ENCODE results near the gene GALNT18. TPM values are rescaled to one million over a fixed set of nuclear protein-coding genes. Genes with fewer than 3 reads are reported as not detected.

Gene GALNT18
- total RNA-seq, 1 donor from 2014 or later, result 19.0 TPM

- intact Hi-C loops (cut with DNase I), result no loop called here
- DNase-seq (ENCODE audit: low spot score), result no peak
- ATAC-seq, result no peak
These were observed 189.0 kb downstream of the GALNT18 start for GRCh38 chr11:11432621-11433319.

- DNase-seq (ENCODE audit: low spot score) (no peak), ATAC-seq (no peak)
- intact Hi-C loops (cut with DNase I), result no loop called here
These were observed 191.4 kb downstream of the GALNT18 start for GRCh38 chr11:11430431-11430830.

- ATAC-seq (no peak), DNase-seq (ENCODE audit: low spot score) (no peak)
- intact Hi-C loops (cut with DNase I), result no loop called here
These were observed 193.1 kb downstream of the GALNT18 start for GRCh38 chr11:11428714-11429113.

DNA sequence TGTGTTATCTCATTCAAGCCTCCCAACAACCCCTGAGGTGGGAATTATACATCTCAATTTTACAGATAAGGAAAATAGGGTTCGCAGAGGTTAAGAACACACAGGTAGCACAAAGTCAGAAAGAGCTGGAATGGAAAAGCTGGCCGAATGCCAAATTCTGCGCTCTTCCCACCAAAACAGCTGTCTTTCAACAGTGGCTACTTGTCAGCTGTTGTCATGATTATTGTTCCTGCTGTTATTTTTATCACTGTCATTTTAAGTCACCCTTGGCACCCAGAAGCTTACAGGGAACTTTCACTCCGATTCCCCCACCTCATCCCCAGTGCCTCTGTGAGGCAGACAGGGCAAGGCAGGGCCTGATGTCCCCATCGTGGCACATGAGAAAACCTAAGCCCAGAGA is 194.3 kb downstream of the GALNT18 start:
- intact Hi-C loops (cut with DNase I), result no loop called here
- ATAC-seq (no peak), DNase-seq (ENCODE audit: low spot score) (no peak)

DNA sequence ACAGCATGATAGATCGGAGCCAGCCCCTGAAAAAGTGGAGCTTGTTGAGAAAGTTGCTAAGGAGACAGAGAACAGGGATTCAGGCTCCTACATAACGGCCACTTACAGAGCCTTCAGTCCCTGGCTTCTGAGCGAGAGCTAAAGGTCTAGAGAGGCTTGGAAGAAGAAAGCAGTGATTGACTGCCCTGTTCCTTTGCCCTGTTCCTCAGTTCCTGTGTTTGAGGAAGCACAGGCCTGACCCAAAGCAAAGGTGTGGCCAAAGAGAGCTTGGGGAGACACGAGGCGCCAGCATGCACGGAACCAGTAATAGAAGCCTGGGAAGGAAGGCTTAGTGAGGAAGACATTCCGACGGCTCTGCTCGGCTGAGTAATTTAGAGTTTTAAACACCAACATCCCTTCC is 194.7 kb downstream of the GALNT18 start:
- DNase-seq (ENCODE audit: low spot score), result no peak
- intact Hi-C loops (cut with DNase I), result no loop called here
- no peak for ATAC-seq

GRCh38 chr11:11426226-11426952 is 195.4 kb downstream of the GALNT18 start:
- no peak for DNase-seq (ENCODE audit: low spot score)
- intact Hi-C loops (cut with DNase I), result no loop called here
- no peak for ATAC-seq

DNA sequence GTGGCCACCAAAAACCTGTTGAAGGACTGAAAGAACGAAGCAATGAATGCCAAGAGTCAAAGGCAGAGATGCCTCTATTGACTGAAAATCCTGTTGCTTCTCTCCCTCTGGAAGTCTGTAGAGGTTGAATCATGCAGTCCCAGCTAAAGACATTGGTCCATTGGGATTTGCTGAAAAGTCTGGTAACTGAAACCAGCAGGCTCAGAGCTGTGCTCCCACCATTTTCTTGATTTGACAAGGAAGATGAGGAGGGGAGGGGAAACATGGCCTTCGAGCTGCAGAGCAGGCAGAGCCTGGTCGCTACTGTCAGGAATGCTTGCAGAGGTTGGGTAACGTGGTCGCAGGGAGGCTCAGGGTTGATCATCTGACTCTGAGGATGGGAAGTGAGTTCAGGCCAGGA is 196.0 kb downstream of the GALNT18 start:
- no peak for DNase-seq (ENCODE audit: low spot score)
- no peak for ATAC-seq
- intact Hi-C loops (cut with DNase I), result no loop called here

DNA sequence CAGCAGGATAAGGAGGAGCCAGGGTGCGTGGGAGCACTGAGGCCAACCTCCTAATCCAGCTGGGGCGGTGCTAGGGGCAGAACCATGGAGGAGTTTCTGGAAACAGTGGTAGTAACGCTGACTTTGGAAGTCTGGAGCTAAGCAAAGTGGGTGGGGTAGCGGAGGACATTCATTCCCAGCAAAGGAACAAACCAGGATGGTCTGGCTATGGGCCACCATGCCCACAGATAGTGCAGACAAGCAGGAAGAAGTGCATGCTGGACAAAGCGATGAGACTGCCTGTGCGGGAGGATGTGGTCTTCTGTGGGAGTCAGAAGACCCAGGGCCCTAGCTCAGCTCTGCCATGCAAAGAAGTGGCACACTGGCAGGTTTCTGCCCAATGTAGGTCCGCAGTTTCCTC is 197.1 kb downstream of the GALNT18 start:
- ATAC-seq (no peak), DNase-seq (ENCODE audit: low spot score) (no peak)
- intact Hi-C loops (cut with DNase I), result no loop called here

DNA sequence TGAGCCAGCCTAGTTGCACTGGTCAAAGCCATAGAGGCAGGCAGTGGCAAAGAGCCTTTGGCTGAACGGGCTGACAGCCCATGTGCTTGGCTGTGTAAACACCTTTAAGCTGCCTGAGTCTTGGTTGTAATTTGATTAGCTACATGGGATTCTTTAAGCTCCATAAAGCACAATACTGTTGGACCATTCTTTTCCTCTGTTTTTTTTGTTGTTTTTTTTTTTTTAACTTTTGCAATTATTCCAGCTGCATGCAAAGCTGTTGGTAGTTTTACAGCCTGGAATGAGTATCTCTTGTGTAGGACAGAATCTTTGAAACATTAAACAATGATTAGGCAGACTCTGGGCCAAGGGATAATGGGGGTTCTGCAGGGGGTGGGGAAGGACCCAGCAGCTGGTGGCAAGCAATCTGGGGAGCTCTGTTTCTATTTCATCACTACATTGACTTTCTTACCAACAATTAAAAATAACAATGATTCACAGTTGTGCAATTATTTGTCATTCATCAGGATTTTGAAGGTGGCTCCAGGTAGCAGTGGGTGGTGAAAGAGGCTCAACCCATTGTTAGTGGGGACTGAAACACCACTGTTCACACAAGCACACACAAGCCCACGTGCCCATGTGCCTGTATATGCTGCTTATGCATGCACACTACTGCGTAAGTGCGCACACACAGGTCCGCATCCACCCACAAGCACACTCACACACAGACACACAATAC is 199.2 kb downstream of the GALNT18 start:
- intact Hi-C loops (cut with DNase I), result no loop called here
- ATAC-seq, result no peak

DNA sequence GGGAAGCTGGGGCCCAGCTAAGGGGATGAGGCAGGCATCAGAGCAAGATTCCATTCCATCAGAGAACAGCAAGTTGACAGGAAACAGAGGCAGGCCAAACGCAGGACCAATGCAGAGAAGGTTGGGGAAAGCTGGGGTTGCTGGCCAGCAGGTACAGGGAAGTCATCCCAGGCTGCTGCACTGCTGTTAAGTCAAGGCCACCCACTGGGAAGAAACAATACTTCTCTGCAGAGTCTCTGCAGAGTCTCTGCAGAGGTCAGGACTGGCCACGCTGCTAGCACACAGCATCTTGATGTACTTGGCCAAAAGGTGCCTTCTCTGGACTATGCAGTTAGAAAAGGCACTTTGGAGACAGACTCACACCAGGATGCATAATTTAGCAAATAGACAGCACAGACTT is 200.3 kb downstream of the GALNT18 start:
- no peak for ATAC-seq
- intact Hi-C loops (cut with DNase I), result no loop called here

More for the DNA sequence above, 199.2 kb downstream of the GALNT18 start:
- DNase-seq (ENCODE audit: low spot score), result no peak

GRCh38 chr11:11420899-11421285 is 200.9 kb downstream of the GALNT18 start:
- ATAC-seq (no peak), DNase-seq (ENCODE audit: low spot score) (no peak)
- intact Hi-C loops (cut with DNase I), result no loop called here

More for the DNA sequence above, 200.3 kb downstream of the GALNT18 start:
- no peak for DNase-seq (ENCODE audit: low spot score)

DNA sequence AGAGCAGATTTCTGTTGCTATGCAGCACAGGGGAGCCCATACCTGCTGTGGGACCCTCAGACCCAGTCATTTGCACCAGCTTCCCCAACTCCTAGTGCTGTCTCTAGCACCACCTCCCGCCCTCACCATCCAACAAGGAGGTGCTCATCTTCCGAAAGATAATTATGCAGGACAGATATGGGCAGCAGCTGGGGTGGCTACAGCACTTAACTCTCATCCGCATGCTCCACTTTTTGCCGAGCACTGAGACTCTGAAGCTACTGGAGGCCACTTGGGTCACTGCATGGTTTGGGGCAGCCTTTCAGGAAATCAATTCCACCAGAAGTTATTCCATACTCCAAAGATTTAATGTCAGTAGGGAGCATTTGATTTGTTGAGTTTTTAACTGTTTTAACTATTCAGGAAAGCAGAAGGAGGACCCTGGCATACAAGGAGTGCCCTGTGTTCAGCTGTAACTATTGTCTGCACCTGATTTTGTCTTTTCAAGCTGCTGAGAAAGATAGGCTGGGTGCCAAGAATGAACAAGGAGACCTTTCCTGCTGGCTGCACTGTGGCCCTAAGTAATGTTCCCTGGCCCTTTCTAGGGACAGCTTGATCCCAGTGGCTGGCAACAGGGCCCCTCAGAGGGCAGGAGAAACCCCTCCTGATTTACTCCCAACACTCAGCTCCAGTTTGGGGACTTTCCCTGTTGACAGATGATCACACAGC is 201.5 kb downstream of the GALNT18 start:
- DNase-seq (ENCODE audit: low spot score) (no peak), ATAC-seq (no peak)
- intact Hi-C loops (cut with DNase I), result no loop called here

- ATAC-seq, result no peak
These were observed 202.1 kb downstream of the GALNT18 start for GRCh38 chr11:11419747-11420146.

GRCh38 chr11:11416917-11417316 is 204.9 kb downstream of the GALNT18 start:
- DNase-seq (ENCODE audit: low spot score) (no peak), ATAC-seq (peak; percentile 18)
- intact Hi-C loops (cut with DNase I), result no loop called here

More at GRCh38 chr11:11419747-11420146, 202.1 kb downstream of the GALNT18 start:
- no peak for DNase-seq (ENCODE audit: low spot score)
- intact Hi-C loops (cut with DNase I), result no loop called here

GRCh38 chr11:11416502-11416901 is 205.3 kb downstream of the GALNT18 start:
- intact Hi-C loops (cut with DNase I), result no loop called here

DNA sequence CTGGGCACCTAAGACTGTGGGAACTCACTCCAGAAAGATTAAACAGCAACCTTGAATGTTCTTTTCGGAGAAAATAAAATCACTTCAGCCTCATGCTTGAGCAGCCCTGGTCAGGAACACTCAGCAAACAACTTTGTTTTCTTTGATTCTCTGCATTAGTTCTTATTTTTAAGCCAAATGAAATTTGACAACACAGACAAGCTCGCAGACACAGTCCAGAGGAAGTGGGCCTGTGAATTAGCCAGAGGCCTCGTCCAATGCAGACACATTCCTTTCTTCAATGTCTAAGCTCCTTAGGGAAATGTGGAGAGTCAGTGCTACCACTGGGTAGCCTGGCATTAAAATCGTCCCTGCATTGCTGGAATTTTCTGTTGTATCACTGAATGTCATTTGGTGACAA is 205.9 kb downstream of the GALNT18 start:
- no peak for ATAC-seq
- DNase-seq (ENCODE audit: low spot score), result no peak
- intact Hi-C loops (cut with DNase I), result no loop called here

More at GRCh38 chr11:11416502-11416901, 205.3 kb downstream of the GALNT18 start:
- ATAC-seq (peak; percentile 65), DNase-seq (ENCODE audit: low spot score) (no peak)

DNA sequence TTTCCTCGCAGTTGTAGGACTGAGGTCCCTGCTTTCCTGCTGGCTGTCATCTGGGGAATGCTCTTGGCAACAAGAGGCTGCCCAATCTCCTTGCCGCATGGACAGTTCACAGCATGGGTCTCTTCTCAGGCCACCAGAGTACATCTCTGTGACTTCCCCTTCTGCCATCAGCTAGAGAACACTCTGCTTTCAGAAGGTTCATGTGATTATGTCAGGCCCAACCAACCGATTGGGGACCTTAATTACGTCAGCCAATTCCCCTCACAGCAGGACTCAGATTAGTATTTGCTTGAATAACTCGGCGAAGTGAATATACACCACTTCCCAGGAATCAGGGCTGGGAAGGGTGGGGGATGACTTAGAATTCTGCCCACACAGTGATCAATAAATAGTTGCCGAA is 206.8 kb downstream of the GALNT18 start:
- DNase-seq (ENCODE audit: low spot score) (no peak), ATAC-seq (no peak)
- intact Hi-C loops (cut with DNase I), result no loop called here

DNA sequence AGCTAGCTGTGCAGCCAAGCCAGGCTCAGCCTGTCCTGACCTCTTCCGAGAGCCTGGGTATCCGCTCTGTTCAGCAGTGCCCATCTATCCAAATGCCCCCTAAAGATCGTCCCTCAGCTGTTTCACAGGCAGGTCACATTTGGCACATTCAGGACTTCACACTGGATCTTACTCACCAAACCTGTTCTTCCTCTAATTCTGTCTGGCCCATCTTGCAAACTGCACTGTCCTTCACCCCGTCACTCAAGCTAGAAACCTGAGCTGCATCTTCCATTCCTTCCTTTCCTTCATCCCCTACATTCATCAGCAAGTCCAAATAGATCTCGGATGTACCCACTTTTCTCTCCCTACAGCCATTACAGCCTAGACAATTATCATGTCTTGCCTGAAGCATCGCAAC is 208.0 kb downstream of the GALNT18 start:
- ATAC-seq, result no peak
- intact Hi-C loops (cut with DNase I), result no loop called here
- DNase-seq (ENCODE audit: low spot score), result no peak

DNA sequence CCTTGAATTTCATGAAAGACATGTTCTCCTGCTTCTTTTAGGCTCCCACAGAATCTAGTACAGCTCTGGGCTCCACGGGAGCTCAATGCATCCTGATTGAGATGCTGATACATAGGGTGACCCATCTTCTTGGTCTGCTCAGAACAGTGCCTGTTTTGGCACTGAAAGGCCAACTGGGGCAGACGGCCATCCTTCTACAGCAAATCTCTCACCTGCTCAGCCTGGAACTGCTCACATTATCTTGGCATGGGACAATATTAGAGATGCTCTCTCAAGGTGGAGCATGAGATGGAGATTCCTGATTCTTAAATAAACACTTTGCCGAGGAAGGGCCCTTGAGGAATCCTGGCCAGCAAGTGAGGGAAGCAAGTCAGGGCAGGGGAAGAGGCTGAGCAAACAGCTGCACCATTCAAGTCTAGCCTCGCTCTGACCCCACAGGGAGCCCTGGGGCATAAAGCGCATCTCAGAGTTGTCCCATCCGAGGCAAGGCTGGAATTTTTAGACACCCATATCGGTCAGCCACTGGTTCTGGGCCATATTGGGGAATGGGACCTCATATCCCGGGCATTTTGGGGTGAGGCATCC is 210.3 kb downstream of the GALNT18 start:
- intact Hi-C loops (cut with DNase I), result no loop called here
- DNase-seq (ENCODE audit: low spot score) (no peak), ATAC-seq (no peak)
